A673 (cell line): ENCODE data around the gene FAS. TPM values are rescaled to one million over a fixed set of nuclear protein-coding genes. Genes with fewer than 3 reads are reported as not detected.

Experiments
- Bru-seq: library from RNA; stranded (reverse); fragments of 400-500 nt; gene quantifications from one replicate; lab custom pipeline; 2021; lab: Mats Ljungman, UMichigan
- BruChase-seq, 2 experiments: library from RNA; stranded (reverse); fragments of 400-500 nt; gene quantifications; one replicate each; lab custom pipeline; 2021; lab: Mats Ljungman, UMichigan
- BruUV-seq: library from RNA; stranded (reverse); fragments of 400-500 nt; replicated peaks from 2 replicates; lab custom pipeline; 2021; lab: Mats Ljungman, UMichigan
- CTCF ChIA-PET: fragments of 300-600 bp; sonication (Branson Sonifier 250); formaldehyde crosslinking; loops from one replicate; lab custom pipeline; 2022; ENCODE audit warnings: antibody characterized with exemption; lab: Charles Lee
- POLR2A ChIA-PET: fragments of 300-600 bp; sonication (Branson Sonifier 250); formaldehyde crosslinking; loops from one replicate; lab custom pipeline; 2022; ENCODE audit warnings: antibody characterized with exemption; ENCODE audit not compliant: low non-redundant PET; lab: Charles Lee
- DNase-seq: peaks from one replicate; pipeline ENCODE4 v3.0.0-alpha.2; 2015; ENCODE audit warnings: low spot score
- H3K27ac ChIP-seq: fragments of 200-600 bp; sonication (generic); 2 replicates; pipeline ENCODE4 v1.5.1; 2016; ENCODE audit warnings: mixed run types, low read depth, mild to moderate bottlenecking, mixed read lengths, antibody characterized with exemption, low read length; ENCODE audit not compliant: poor library complexity, severe bottlenecking
- H3K27me3 ChIP-seq: fragments of 200-600 bp; sonication (generic); replicated peaks from 2 replicates; pipeline ENCODE4 v1.6.1; 2017; ENCODE audit warnings: mixed run types, low read depth, mild to moderate bottlenecking, mixed read lengths, antibody characterized with exemption, low read length; ENCODE audit not compliant: insufficient read depth, poor library complexity
- H3K36me3 ChIP-seq: fragments of 200-600 bp; sonication (generic); 2 replicates; pipeline ENCODE4 v1.6.1; 2016; ENCODE audit warnings: mixed run types, mild to moderate bottlenecking, mixed read lengths, antibody characterized with exemption, low read length; ENCODE audit not compliant: insufficient read depth, poor library complexity, severe bottlenecking
- H3K4me1 ChIP-seq: fragments of 200-600 bp; sonication (generic); 2 replicates; pipeline ENCODE4 v1.6.1; 2017; ENCODE audit warnings: mixed run types, mild to moderate bottlenecking, mixed read lengths, antibody characterized with exemption, low read length; ENCODE audit not compliant: insufficient read depth, poor library complexity, severe bottlenecking
- H3K4me3 ChIP-seq: fragments of 200-600 bp; sonication (generic); 2 replicates; pipeline ENCODE4 v1.5.1; 2016; ENCODE audit warnings: low read depth, mixed run types, mild to moderate bottlenecking, mixed read lengths, low read length; ENCODE audit not compliant: poor library complexity, severe bottlenecking
- H3K9me3 ChIP-seq: fragments of 200-600 bp; sonication (generic); 2 replicates; pipeline ENCODE4 v1.6.1; 2016; ENCODE audit warnings: mixed run types, low read depth, mild to moderate bottlenecking, mixed read lengths, antibody characterized with exemption, low read length; ENCODE audit not compliant: poor library complexity, severe bottlenecking
- EZH2 ChIP-seq: fragments of 200-600 bp; sonication (generic); IDR thresholded peaks from 2 replicates; pipeline ENCODE4 v1.6.1; 2017; ENCODE audit warnings: borderline replicate concordance, low read depth, mild to moderate bottlenecking, mixed read lengths, antibody characterized with exemption, low read length; ENCODE audit not compliant: poor library complexity, severe bottlenecking
- intact Hi-C: fragments of 100-400 bp; cut with micrococcal nuclease; formaldehyde crosslinking; loops from one replicate; pipeline ENCODE4 v1.10.0; 2022; ENCODE audit not compliant: unreplicated experiment
- long read RNA-seq: library from polyadenylated mRNA; stranded (forward); transcript quantifications from one replicate; pipeline ENCODE4 v2.0.0, GENCODE V29; 2022
- total RNA-seq: library from RNA; stranded (reverse); gene quantifications from 2 replicates; pipeline ENCODE4 v1.2.3, GENCODE V29; 2021
- TF ChIP-seq, protein P1 (sequence below): fragments of 300-800, 200-600 bp; sonication (generic); conservative IDR thresholded peaks from 2 replicates; pipeline ENCODE4 v1.5.1; 2017; ENCODE audit warnings: low read depth, mild to moderate bottlenecking, antibody characterized with exemption, low read length, moderate library complexity, mixed read lengths

Gene FAS
- 30.4 and 40.3 TPM in 2 replicates for total RNA-seq
- Bru-seq, nascent RNA, result percentile 94 among the genes with signal in this experiment
- percentile 86 among the genes with signal in this experiment for BruChase-seq, experiment 1, labeled RNA remaining after a 2-hour chase
- percentile 73 among the genes with signal in this experiment for BruChase-seq, experiment 2, labeled RNA remaining after a 6-hour chase
- long read RNA-seq, transcript FAS-204 (9 exons, 2,563 nt), result major isoform, 47 of 72 reads
- long read RNA-seq, partial matches to known transcripts, result 3 of 72 reads
- long read RNA-seq, other reads (novel, unspliced or antisense), result 20 of 72 reads

DNA sequence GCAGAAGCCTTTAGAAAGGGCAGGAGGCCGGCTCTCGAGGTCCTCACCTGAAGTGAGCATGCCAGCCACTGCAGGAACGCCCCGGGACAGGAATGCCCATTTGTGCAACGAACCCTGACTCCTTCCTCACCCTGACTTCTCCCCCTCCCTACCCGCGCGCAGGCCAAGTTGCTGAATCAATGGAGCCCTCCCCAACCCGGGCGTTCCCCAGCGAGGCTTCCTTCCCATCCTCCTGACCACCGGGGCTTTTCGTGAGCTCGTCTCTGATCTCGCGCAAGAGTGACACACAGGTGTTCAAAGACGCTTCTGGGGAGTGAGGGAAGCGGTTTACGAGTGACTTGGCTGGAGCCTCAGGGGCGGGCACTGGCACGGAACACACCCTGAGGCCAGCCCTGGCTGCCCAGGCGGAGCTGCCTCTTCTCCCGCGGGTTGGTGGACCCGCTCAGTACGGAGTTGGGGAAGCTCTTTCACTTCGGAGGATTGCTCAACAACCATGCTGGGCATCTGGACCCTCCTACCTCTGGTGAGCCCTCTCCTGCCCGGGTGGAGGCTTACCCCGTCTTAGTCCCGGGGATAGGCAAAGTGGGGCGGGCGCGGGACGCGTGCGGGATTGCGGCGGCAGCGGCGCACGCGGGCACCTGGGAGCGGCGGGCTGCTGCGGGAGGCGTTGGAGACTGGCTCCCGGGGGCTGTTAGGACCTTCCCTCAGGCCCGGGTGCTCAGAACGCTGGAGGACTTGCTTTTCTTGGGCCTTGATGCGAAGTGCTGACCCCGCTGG is at the start of gene FAS:
TSS of gene FAS (plus strand) at position 415 of the 777 bp plus-strand sequence. CDS start at position 494, 79 bp downstream.
- Histone ChIP-seq H3K27ac (peak within 1 kb of the TSS; percentile 97), H3K4me3 (peak within 1 kb of the TSS; percentile 89), H3K4me1 (peaks cover 57% of the 10 kb centered on the region), H3K36me3 (no peaks in the 10 kb centered on the region), H3K27me3 (no peaks in the 10 kb centered on the region), H3K9me3 (no peaks in the 10 kb centered on the region)
- peak; percentile 66 for DNase-seq
- POLR2A ChIA-PET, result interaction anchor here (0.6 kb wide), 1 partner anchor 140 kb away, joined by 3 read pairs; no protein-coding TSS in a partner anchor
- intact Hi-C loops, result loop anchor here (2.0 kb wide), 1 partner anchor 108 kb away; no protein-coding TSS in a partner anchor
- CTCF ChIA-PET, result interaction anchor here (0.9 to 1.4 kb wide), 2 partner anchors 56 to 155 kb away, joined by 3 read pairs; no protein-coding TSS in a partner anchor
- TF ChIP-seq, protein P1, sequence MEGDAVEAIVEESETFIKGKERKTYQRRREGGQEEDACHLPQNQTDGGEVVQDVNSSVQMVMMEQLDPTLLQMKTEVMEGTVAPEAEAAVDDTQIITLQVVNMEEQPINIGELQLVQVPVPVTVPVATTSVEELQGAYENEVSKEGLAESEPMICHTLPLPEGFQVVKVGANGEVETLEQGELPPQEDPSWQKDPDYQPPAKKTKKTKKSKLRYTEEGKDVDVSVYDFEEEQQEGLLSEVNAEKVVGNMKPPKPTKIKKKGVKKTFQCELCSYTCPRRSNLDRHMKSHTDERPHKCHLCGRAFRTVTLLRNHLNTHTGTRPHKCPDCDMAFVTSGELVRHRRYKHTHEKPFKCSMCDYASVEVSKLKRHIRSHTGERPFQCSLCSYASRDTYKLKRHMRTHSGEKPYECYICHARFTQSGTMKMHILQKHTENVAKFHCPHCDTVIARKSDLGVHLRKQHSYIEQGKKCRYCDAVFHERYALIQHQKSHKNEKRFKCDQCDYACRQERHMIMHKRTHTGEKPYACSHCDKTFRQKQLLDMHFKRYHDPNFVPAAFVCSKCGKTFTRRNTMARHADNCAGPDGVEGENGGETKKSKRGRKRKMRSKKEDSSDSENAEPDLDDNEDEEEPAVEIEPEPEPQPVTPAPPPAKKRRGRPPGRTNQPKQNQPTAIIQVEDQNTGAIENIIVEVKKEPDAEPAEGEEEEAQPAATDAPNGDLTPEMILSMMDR, result no peak
- no peak for TF ChIP-seq EZH2
- no TSS peak for BruUV-seq

DNA sequence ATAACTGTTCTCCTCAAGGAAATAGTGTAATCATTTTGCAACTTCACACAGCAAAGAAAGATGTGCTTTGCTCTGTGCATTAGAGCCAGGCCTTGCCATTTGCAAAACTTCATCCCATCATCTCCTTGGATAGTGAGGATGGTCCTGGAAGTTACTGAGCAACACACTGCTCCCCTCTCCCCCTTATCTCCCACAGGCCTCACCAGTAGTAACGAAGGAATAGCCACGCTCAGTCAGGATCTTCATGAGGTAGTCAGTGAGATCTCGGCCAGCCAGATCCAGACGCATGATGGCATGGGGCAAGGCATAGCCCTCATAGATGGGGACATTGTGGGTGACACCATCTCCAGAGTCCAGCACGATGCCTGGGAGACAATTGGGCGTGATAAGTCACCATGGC is 49.6 kb upstream of the FAS start:
- POLR2A ChIA-PET, result no interaction called here

DNA sequence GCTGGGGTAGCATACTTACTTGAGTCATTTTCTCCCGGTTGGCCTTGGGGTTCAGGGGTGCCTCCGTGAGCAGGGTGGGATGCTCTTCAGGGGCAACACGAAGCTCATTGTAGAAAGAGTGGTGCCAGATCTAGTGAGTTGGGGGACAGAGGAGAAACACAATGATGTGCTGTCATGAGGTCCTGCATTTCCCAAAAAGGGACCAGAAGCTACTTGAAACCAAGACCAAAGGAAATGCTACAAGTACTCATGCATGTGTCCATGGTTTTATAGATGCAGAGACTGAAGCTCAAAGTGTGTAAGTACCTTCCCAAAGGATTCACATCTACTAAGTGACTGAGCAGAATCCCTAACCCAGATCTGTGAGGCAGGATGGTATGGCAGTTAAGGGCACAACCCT is 46.8 kb upstream of the FAS start:
- DNase-seq, result no peak
- H3K4me1 ChIP-seq, result no peaks in the 10 kb centered on the region
- POLR2A ChIA-PET, result no interaction called here
- TF ChIP-seq, protein P1, result no peak
- no peak for TF ChIP-seq EZH2
- no peak overlapping the region for H3K27ac ChIP-seq
- no peaks in the 10 kb centered on the region for H3K9me3 ChIP-seq
- intact Hi-C loops, result no loop called here
- no peaks in the 10 kb centered on the region for H3K27me3 ChIP-seq
- peaks cover 19% of the 10 kb centered on the region for H3K36me3 ChIP-seq
- no TSS peak for BruUV-seq
- CTCF ChIA-PET, result no interaction called here
- no peak overlapping the region for H3K4me3 ChIP-seq

More for the DNA sequence above, 49.6 kb upstream of the FAS start:
- CTCF ChIA-PET, result no interaction called here
- Histone ChIP-seq H3K36me3 (peaks cover 39% of the 10 kb centered on the region), H3K4me3 (no peak overlapping the region), H3K9me3 (no peaks in the 10 kb centered on the region), H3K27ac (no peak overlapping the region), H3K4me1 (peaks cover 6% of the 10 kb centered on the region), H3K27me3 (no peaks in the 10 kb centered on the region)
- BruUV-seq, result no TSS peak
- DNase-seq, result no peak
- TF ChIP-seq EZH2, result no peak
- TF ChIP-seq, protein P1, result no peak
- intact Hi-C loops, result no loop called here
